Heart right ventricle (tissue), 16 donors: Measurements from ENCODE around the gene MAST3. TPM values are rescaled to one million over a fixed set of nuclear protein-coding genes. Genes with fewer than 3 reads are reported as not detected.

Source experiments
- ATAC-seq, 8 donors: fragments of 200-7000 bp; cut with Tn5 transposase; one replicate each; pipeline ENCODE4 v1.9.1; 2020; ENCODE audit warnings: mild to moderate bottlenecking in 8 of 8, moderate library complexity in 8 of 8, moderate number of reproducible peaks in 1 of 8
- DNase-seq, 2 donors: peaks; one replicate each; pipeline ENCODE4 v3.0.0-alpha.2; 2020
- H3K27ac ChIP-seq, 10 donors: fragments of 200-600 bp; sonication (generic) in 2 of 10; one replicate each; pipeline versions ENCODE4 v1.5.0 to v1.8.0; 2020 to 2022; ENCODE audit warnings: mild to moderate bottlenecking in 3 of 10
- H3K27me3 ChIP-seq, 7 donors: fragments of 200-600 bp; one replicate each; pipeline ENCODE4 v1.8.0; 2021 to 2022; ENCODE audit warnings: mild to moderate bottlenecking in 2 of 7
- H3K36me3 ChIP-seq, 9 donors: fragments of 200-600 bp; sonication (generic) in 1 of 9; one replicate each; pipeline versions ENCODE4 v1.5.0 to v1.8.0; 2020 to 2022; ENCODE audit warnings: mild to moderate bottlenecking in 2 of 9
- H3K4me1 ChIP-seq, 9 donors: fragments of 200-600 bp; sonication (generic) in 1 of 9; one replicate each; pipeline versions ENCODE4 v1.5.0 to v1.8.0; 2020 to 2022; ENCODE audit warnings: mild to moderate bottlenecking in 4 of 9
- H3K4me3 ChIP-seq, 10 donors: fragments of 200-600 bp; sonication (generic) in 2 of 10; one replicate each; pipeline versions ENCODE4 v1.5.0 to v1.8.0; 2020 to 2022; ENCODE audit warnings: mild to moderate bottlenecking in 7 of 10, moderate library complexity in 2 of 10
- H3K9me3 ChIP-seq, 11 donors: fragments of 200-600 bp in 10 of 11; sonication (generic) in 2 of 11; one replicate each; pipeline versions ENCODE4 v1.5.0 to v1.8.0; 2013 to 2022; ENCODE audit warnings: mild to moderate bottlenecking in 2 of 11, control low read depth in 1 of 11, moderate library complexity in 1 of 11
- CTCF ChIP-seq, 9 donors: fragments of 200-600 bp; sonication (generic) in 2 of 9; IDR thresholded peaks; one replicate each; pipeline versions ENCODE4 v1.5.0 to v1.8.0; 2021 to 2022; ENCODE audit warnings: antibody characterized with exemption in 9 of 9, mild to moderate bottlenecking in 5 of 9, moderate library complexity in 1 of 9
- WGBS, 2 donors: extraction: QIAGEN DNeasy Blood & Tissue Kit; methylation state at CpG; one replicate each; pipeline ENCODE4 v1.1.7; 2013; ENCODE audit warnings: inconsistent platforms in 1 of 2; 5-methylcytosine and 5-hydroxymethylcytosine counted together
- intact Hi-C, 10 donors: fragments of 100-400 bp; cut with DNase I; formaldehyde crosslinking; loops; one replicate each; pipeline versions ENCODE4 v1.11.1 to v1.14.2; 2022
- polyA plus RNA-seq, 2 donors: library from polyadenylated mRNA; stranded (reverse); fragments of 200-250 nt; gene quantifications; one replicate each; pipeline ENCODE4 v1.2.3, GENCODE V29; 2013
- total RNA-seq, 10 donors: library from RNA; stranded (reverse); fragmentation: NEBNext Ultra II Directional in 3 of 10; extraction: Animal tissue kit (Norgen Biotek cat#: 25700) in 3 of 10; gene quantifications; one replicate each; pipeline versions ENCODE4 v1.2.1 to v1.2.4, GENCODE V29; 2021 to 2023
- donor health status: Arrhythmogenic right ventricular cardiomyopathy.
- donor health status: ischemic (EF 13 %, LVEDD 7.1; RV severe dilation, severe dysfunction).
- donor health status: healthy with polysubstance abuse.
- donor health status: DM: no; HTN: yes; CAD: no.
- donor health status: DM: no; HTN: no; CAD: no.
- donor health status: ischemic (EF 25% LVEDD 6.9; RV normal size, moderate dysfunction).
- donor health status: ischemic (EF 25% LVEDD 5.7; RV mildly dilated, moderate dysfunction).
- donor health status: healthy.
- donor health status: DM: yes; HTN: yes; CAD: no.
- donor health status: Ischemic cardiomyopathy.
- donor health status: ischemic (EF 35%, LVEDD 5.7; RV mildly dilated, moderate dysfunction).
- donor health status: nonischemic (EF 11% LVEDD 7.7; RV severe dilation, severe dysfunction).
- donor health status: DM: yes; HTN: yes; CAD: no.
- donor health status: PGD.
- donor health status: ischemic (EF 29% LVEDD 5.4; RV normal size, mild dysfunction).
- donor health status: nonischemic (EF 23%, LVEDD 6.1; RV moderate dilation, normal function).

Gene MAST3
- total and polyA plus RNA-seq, 12 donors: 1.5 to 6.4 (median 4.1) TPM

GRCh38 chr19:18119717-18120105 lies 22.1 kb downstream of the MAST3 start:
- intact Hi-C loops: loop anchor here in 7 of 10 donors (5.0 to 10.0 kb wide), 7 partner anchors 33 to 205 kb away; partner anchors contain the start of genes PIK3R2 (in 2 of the 7) and LSM4 (in 1 of the 7)
- DNase-seq (no peak), ATAC-seq (no peak)
- peak overlapping the region in 1 of 10 donors; percentile 83 for H3K4me3 ChIP-seq
- peaks cover 0 to 3% (median 0%) of the 10 kb centered on the region in 11 donors for H3K9me3 ChIP-seq
- 83 to 85% methylated on average over 14 of the region's 14 CpGs for WGBS, 2 donors
- peak overlapping the region in 1 of 10 donors; percentile 84 for H3K27ac ChIP-seq
- peaks cover 0 to 34% (median 0%) of the 10 kb centered on the region in 9 donors for H3K36me3 ChIP-seq
- TF ChIP-seq CTCF (IDR thresholded peaks at IDR 0.05): no peak
- H3K27me3 ChIP-seq: no peaks in the 10 kb centered on the region
- H3K4me1 ChIP-seq: peaks cover 4 to 40% (median 23%) of the 10 kb centered on the region in 9 donors

GRCh38 chr19:18120127-18120526 lies 22.5 kb downstream of the MAST3 start:
- intact Hi-C loops: loop anchor here in 2 of 10 donors (5.0 kb wide), 2 partner anchors 37 to 132 kb away; no protein-coding TSS in a partner anchor
- no peak for TF ChIP-seq CTCF (IDR thresholded peaks at IDR 0.05)
- peaks cover 0 to 3% (median 0%) of the 10 kb centered on the region in 11 donors for H3K9me3 ChIP-seq
- peaks cover 0 to 38% (median 0%) of the 10 kb centered on the region in 9 donors for H3K36me3 ChIP-seq
- H3K4me3 ChIP-seq: no peak overlapping the region
- ATAC-seq (no peak), DNase-seq (no peak)
- peaks cover 4 to 40% (median 23%) of the 10 kb centered on the region in 9 donors for H3K4me1 ChIP-seq
- 72 to 76% methylated on average over 1 of the region's 1 CpG for WGBS, 2 donors
- H3K27me3 ChIP-seq: no peaks in the 10 kb centered on the region
- peak overlapping the region in 1 of 10 donors; percentile 84 for H3K27ac ChIP-seq

- H3K9me3 ChIP-seq: peaks cover 0 to 3% (median 0%) of the 10 kb centered on the region in 11 donors
- H3K4me1 ChIP-seq: peaks cover 4 to 40% (median 23%) of the 10 kb centered on the region in 9 donors
- H3K27ac ChIP-seq: no peak overlapping the region
- no peak for DNase-seq
- peaks cover 0 to 48% (median 0%) of the 10 kb centered on the region in 9 donors for H3K36me3 ChIP-seq
- TF ChIP-seq CTCF (IDR thresholded peaks at IDR 0.05): no peak
- H3K4me3 ChIP-seq: no peak overlapping the region
- no peaks in the 10 kb centered on the region for H3K27me3 ChIP-seq
- intact Hi-C loops: loop anchor here in 2 of 10 donors (5.0 kb wide), 2 partner anchors 36 to 131 kb away; no protein-coding TSS in a partner anchor
- no peak for ATAC-seq
- WGBS, 2 donors: 96 to 98% methylated on average over 5 of the region's 5 CpGs
Measured at GRCh38 chr19:18121166-18121565, 23.6 kb downstream of the MAST3 start.

GRCh38 chr19:18122424-18122823 lies 24.8 kb downstream of the MAST3 start:
- Histone ChIP-seq H3K4me1 (peaks cover under 1 to 34% (median 18%) of the 10 kb centered on the region in 9 donors), H3K27ac (peak overlapping the region in 2 of 10 donors; percentile 35 to 77), H3K4me3 (no peak overlapping the region), H3K9me3 (peaks cover 0 to 3% (median 0%) of the 10 kb centered on the region in 11 donors), H3K27me3 (no peaks in the 10 kb centered on the region), H3K36me3 (peaks cover 0 to 57% (median 0%) of the 10 kb centered on the region in 9 donors)
- DNase-seq (no peak), ATAC-seq (no peak)
- intact Hi-C loops: loop anchor here in 2 of 10 donors (5.0 kb wide), 2 partner anchors 35 to 130 kb away; no protein-coding TSS in a partner anchor
- 90 to 94% methylated on average over 7 of the region's 7 CpGs for WGBS, 2 donors
- TF ChIP-seq CTCF (IDR thresholded peaks at IDR 0.05): no peak
